GM21381 (cell line): Measurements from ENCODE around the gene TNIK.
"Not testable (repeated sequence)": the region's sequence is repeated elsewhere in the genome, so short reads cannot be mapped to it uniquely, and the experiment has no call there.

ENCODE experiments used
- ATAC-seq: cut with Tn5 transposase; IDR thresholded peaks from one replicate; pipeline ENCODE4 v1.9.1; 2021; ENCODE audit warnings: mild to moderate bottlenecking, moderate library complexity; ENCODE audit not compliant: unreplicated experiment

TNIK gene

DNA sequence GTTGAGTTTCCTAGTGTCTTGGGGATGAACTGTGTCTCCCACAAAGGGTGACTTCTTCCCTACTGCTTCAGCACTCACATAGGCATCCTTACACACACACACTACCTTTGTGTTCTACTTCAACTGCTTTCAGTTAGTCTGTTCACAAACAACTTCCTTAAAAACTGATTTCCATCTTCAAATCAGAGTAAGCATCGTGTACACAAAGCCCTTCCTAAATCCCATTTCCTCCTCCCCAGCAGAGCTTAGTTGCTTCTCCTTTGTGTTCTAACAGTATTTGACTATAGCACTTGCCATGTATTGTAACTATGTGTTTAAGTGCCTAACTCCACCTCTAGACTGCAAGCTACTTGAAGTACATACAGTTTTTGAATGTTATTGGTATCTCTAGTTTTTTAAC, 71.7 kb downstream of the TNIK start:
- no peak for ATAC-seq

- no peak for ATAC-seq
These were observed 73.1 kb downstream of the TNIK start for GRCh38 chr3:171387062-171387461.

GRCh38 chr3:171385086-171385485, 75.1 kb downstream of the TNIK start:
- no peak for ATAC-seq

DNA sequence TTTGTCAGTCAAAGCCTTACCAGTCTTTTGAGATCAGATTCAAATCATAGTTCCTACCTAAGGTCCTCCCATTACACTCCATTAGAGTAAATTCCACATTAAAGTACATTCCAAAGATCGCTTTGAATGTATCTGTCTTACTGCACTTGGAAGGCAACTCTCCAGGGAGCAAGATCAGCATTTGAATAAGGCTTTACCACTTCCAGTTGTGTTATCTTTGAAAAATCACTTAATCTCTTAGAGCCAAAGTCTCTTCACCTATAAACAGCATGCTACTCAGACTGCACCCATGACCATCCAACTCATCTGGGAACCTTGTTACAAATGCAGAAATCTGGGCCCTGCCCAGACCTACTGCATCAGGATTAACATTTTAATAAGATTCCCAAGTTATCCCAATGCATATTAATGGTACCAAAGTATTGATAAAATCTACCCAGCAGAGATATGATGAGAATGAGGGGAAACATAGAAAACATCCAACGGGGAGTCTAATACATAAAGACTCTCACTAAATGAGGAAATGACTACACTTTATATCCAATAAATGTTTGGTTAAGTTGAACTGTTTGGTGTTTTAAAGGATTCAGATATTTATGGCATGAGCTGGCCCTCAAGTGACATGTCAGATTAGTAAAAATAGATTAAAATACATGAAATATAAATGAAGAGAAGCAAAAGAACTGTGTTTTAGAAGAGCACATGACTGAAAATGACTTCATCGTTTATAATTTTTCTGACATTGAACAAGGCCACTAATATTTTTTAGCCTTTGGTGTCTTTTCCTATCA, 75.9 kb downstream of the TNIK start:
- no peak for ATAC-seq

GRCh38 chr3:171383206-171384018, 76.8 kb downstream of the TNIK start:
- no peak for ATAC-seq

DNA sequence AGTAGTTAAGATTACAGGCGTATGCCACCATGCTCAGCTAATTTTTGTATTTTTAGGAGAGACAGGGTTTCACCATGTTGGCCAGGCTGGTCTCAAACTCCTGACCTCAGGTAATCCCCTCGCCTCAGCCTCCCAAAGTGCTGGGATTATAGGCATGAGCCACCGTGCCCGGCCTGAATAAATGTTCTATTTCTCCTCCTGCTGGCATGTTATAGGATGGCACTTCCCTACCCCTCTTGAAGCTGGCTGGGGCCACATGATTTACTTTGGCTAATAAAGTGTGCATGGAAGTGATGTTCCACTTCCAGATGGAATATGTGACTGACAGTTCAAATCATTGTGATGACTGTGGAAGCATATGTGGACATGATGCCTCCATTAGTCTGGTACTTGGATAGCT, 77.9 kb downstream of the TNIK start:
- ATAC-seq: not testable (repeated sequence)

- no peak for ATAC-seq
These were observed 79.3 kb downstream of the TNIK start for GRCh38 chr3:171380711-171381425.

DNA sequence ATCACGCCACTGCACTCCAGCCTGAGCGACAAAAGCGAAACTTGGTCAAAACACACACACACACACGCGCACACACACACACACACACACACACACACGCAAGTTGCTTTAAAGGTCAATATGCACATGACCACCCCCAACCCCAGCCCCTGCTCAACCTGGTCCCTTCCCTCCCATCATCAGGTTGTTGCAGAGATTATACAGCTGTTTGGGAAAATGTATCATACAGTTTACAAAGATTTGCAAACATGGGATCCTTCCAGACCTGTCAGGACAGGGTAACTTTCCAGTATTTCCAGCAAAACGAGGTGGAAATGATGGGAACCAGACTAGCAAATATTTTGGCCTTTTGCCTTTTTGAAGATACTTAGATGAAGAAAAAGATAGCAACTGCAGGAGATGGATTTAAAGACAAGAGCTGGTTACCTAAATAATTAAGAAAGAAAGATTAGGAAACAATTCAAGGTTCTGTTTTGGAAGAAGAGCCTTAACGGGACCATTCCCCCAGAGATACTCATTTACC, 80.2 kb downstream of the TNIK start:
- ATAC-seq: no peak

- ATAC-seq: no peak
These were observed 80.9 kb downstream of the TNIK start for GRCh38 chr3:171379281-171379680.

- ATAC-seq: no peak
These were observed 81.6 kb downstream of the TNIK start for GRCh38 chr3:171378586-171378985.

DNA sequence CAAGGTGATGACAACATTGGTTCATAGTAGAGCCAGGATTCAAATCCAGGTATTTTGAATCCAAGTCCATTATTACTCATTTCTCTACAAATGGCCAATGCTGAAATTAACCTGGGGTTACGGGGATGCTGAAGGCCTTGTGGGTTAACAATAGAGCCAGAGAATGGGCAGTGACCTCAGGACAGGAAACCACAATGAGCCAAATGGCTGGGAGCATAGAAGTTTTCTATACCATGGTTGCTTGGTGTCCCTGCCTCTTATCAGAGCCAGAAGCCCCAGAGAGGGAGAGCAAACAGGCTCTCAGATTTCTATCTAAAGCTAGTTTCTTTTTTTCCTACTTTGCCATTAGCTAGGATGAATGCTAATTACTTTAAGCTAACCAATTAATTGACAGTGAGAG, 82.3 kb downstream of the TNIK start:
- no peak for ATAC-seq

GRCh38 chr3:171376596-171376947, 83.6 kb downstream of the TNIK start:
- no peak for ATAC-seq

DNA sequence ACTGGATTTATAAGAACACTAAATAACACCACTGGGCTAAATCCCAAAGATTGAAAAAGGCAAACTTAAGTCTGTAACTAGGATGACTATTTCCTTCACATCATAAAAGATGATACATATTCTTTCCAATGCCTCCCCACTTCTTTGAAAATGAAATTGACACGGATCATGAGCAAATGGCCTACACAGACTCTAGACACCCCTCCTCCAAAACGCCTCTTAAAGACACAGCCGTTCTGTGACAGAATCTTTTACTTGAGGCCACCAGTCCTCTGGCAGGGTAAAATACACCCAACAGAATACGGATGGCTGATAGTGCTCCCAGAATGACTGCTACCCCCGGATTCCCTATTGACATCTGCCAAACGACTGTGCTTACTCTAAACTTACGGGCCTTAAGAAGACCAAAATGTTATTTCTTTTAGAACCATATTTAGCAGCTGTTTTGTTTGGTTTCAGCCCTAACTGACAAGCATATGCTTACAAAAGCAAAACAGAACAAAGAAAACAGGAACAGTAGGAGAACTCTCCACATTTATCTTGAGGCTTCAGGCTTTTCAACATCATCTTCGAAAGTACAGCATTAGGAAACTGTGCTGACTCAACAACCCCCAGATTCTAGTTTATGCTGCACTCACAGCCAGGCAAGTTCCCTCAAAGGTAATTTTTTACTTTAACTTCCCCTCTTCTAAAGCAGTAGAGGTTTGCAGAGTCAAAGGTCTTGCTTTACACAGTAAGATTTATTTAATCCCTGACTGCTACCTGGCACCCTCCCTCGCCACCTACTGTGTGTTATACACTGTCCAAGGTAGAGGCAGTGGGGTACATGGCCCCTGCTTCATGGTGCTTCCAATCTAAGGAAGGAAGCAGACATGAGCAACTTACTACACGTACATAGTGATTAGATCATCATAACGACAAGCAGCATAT, 84.3 kb downstream of the TNIK start:
- no peak for ATAC-seq

DNA sequence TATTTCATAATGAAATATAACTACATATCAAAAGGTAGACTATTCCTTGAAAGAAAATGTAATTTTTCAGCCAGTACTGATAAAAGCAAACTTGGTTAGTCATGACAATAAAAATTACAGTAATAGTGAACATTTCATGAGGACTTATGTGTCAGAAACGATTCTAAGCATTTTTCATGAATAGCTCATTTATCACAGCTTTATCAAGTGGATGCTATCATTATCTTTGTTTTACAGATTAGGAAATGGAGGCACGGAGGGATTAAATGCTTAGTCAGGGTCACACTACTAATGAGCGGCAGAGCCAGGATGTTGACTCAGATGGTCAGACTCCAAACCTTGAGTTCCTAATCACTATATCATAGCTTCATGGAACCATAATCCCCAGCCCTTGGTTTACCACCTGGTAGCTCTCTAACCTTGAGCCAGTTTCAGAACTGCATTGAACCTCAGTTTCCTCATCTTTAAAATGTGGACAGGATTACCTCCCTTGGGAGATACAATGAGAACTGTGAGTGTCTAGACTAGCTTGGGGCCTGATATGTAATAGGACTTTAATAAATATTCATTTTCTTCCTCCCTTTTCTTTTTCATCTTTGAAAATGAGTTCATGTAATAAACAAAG, 85.4 kb downstream of the TNIK start:
- ATAC-seq: no peak

DNA sequence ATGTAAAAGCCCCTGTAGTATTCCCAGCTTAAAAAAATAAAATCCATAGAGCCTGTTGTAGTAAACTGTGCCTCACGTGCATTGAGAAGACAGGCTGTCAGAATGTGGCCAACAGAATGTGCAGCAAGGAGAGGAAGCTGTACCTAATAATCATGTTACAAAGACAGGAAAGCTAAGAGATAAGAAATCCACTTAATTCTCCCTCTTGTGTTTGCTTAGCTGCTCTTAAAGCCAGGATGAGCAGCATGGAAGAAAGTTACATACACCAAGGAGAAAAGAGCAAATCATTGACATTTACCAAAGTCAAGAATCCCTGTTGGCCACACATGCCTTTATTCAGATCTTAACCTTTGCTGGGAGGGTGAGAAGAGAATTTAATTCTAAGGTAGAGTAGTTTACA, 85.9 kb downstream of the TNIK start:
- ATAC-seq: no peak

DNA sequence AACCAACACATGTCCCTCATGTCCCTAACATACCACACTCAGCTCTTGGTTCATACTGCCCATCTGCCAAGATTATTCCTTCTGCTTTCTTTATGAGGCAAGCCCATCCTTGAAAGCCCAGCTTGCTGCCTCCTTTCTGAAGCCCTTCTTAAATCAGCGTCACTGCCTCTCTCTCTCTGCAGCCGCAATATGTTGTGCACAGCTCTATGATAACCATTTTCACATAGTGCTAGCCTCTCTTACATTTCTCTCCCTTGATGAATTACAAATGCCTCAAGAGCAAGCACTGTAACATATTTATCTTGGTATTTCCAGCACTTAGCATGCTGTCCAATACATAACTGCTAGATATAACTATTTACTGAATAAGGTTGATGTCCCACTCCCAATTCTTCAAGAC, 86.5 kb downstream of the TNIK start:
- no peak for ATAC-seq

DNA sequence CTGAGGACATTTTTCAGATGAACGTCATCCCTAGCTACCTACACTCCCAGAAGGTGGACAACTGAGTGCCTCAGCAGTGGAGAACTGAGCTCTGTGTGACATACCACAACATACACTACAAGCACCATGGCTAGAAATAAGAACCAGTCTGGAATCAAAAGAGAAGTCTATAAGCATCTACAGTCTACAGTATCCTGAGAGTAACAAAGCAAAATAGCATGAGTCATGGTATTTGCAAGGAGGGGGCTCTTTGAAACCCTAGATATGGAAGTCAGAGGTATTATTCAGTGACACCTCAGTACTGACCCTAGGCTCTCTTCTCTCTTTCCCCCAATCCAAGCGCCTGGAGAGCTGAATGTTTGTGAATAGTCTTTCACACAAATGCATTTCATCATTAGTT, 87.5 kb downstream of the TNIK start:
- ATAC-seq: no peak

DNA sequence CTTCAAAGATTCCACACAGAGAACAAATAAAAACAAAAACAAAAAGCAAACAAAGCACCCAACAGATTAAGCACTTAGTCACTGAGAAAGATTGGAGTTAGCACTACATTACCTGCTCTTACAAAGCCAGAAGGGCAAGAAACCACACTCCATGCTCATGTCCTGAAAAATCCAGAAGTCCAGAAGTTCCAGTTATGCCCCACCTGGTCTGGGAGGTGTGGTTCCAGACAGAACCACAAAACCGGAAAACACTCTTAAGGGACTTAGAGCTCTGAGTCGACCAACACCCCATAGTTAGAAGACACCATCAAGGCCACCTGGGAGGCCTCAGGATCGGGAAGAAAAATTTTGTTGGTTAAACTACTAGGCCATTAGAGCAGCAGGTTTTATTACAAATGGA, 88.9 kb downstream of the TNIK start:
- ATAC-seq: no peak

DNA sequence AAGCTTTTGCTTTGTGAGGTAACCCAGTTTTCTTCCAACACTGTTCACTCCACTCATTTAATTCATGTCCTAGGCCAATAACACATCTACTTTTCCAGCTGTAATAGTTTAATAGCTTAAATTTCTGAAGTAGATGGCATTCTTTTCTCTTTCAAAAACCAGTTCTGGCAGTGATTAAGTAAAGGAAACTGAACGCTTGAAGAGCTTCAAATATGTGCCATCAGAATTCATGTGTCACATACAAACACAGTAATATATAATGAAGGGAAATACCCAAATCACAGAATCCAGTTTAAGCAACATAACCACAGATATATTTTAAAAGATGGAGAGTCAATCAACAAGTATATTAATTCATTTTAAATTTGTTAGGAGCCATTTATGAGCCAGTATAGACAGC, 91.0 kb downstream of the TNIK start:
- no peak for ATAC-seq

DNA sequence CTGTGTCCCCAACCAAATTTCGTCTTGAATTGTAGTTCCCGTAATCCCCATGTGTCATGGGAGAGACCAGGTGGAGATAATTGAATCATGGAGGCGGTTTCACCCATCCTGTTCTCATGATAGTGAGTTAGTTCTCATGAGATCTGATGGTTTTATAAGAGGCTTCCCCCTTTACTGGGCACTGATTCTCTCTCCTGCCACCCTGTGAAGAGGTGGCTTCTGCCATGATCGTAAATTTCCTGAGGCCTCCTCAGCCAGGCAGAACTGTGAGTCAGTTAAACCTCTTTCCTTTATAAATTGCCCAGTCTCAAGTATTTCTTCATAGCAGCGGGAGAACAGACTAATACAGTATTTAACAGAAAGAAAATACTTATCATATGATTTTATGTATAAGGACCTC, 93.5 kb downstream of the TNIK start:
- ATAC-seq: not testable (repeated sequence)
